Panc1 (cell line): ENCODE results near the gene AUH.

ENCODE experiments used
- CTCF ChIP-seq: fragments of 450-650 bp; IDR thresholded peaks from 2 replicates; pipeline ENCODE4 v1.5.1; 2017; ENCODE audit warnings: mild to moderate bottlenecking
- POLR2AphosphoS5 ChIP-seq: IDR thresholded peaks from 2 replicates; pipeline ENCODE4 v1.6.1; 2012; ENCODE audit warnings: mild to moderate bottlenecking, low read depth, low read length, moderate library complexity
- REST ChIP-seq, 2 experiments: IDR thresholded peaks; 2 replicates each; pipeline ENCODE4 v1.6.1; 2011 to 2012; ENCODE audit warnings: low read depth in 2 of 2, control low read depth in 1 of 2, low read length in 1 of 2, mild to moderate bottlenecking in 1 of 2, moderate library complexity in 1 of 2; ENCODE audit not compliant: insufficient read depth in 1 of 2
- SIN3A ChIP-seq: IDR thresholded peaks from 2 replicates; pipeline ENCODE4 v1.6.1; 2012; ENCODE audit warnings: low read depth, mild to moderate bottlenecking, low read length, moderate library complexity, borderline replicate concordance; ENCODE audit not compliant: insufficient read depth
- TCF7L2 ChIP-seq: IDR thresholded peaks from 2 replicates; pipeline ENCODE4 v1.6.1; 2011; ENCODE audit warnings: mild to moderate bottlenecking, low read depth, low read length, inconsistent platforms

GRCh38 chr9:91207397-91207728 lies 154.4 kb downstream of the AUH start:
- TF ChIP-seq CTCF (no peak), POLR2AphosphoS5 (no peak), REST (IDR thresholded peaks at IDR 0.05; ENCODE audit: insufficient read depth in 1 of 2, low read depth in 2 of 2, low read length in 1 of 2) (no peak), SIN3A (no peak), TCF7L2 (no peak)
